ENCODE data around the gene ADH1C.
"Not testable (repeated sequence)": the region's sequence is repeated elsewhere in the genome, so short reads cannot be mapped to it uniquely, and the experiment has no call there.

ADH1C gene

DNA sequence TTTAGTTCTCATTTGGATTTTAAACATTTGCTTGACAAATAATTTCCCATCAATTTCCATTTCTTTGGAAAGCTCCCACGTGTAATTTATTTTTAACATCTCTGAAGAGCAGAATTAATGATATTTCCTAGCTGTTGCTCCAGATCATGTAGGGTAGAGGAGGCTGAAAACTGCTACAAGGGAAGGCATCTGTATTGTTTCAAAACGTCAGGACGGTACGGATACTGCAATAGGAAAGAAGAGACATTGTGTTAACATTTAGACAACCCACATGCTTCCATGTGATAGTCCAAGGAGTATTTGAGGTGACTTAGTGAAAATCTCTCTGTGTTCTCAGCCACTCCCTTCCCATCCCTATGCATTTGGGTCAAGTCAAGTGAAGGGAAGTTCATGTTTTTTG lies 16.0 kb downstream of the ADH1C start:
- Histone ChIP-seq H3K4me1 (ENCODE audit: control insufficient read depth in 5 of 5, insufficient read depth in 5 of 5, low read length in 5 of 5) (no peaks in the 10 kb centered on the region), H3K9ac (ENCODE audit: low read length in 5 of 5) (no peak overlapping the region), H3K9me3 (ENCODE audit: control insufficient read depth in 5 of 5, low read length in 5 of 5) (no peaks in the 10 kb centered on the region), H3K4me3 (ENCODE audit: low read depth in 1 of 5, low read length in 5 of 5) (no peak overlapping the region), H3K36me3 (ENCODE audit: control insufficient read depth in 5 of 5, insufficient read depth in 5 of 5, low read length in 5 of 5) (peaks cover 0 to 3% (median 0%) of the 10 kb centered on the region in 5 donors), H3K27me3 (ENCODE audit: control insufficient read depth in 5 of 5, insufficient read depth in 4 of 5, low read length in 5 of 5) (no peaks in the 10 kb centered on the region), H3K27ac (ENCODE audit: low read depth, low read length) (no peak overlapping the region)

DNA sequence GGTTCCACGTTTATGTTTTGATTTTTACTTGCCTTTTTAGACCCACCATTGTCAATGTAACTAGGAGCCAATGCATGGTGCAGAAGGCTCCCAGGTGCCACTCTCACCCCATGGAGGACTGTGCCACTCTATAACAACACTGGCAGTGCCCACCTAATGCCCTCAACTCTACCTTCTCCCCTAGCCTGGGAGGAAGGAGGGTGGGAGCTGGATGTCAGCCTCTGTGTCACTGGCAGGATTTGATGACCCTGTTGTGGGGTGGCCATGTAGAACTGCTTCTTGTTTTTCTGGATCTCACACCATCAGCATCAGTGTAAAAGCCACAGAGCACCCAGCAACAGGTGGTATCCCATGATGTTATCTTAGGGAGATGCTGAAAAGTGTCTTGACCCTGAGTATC lies 17.7 kb downstream of the ADH1C start:
- no peaks in the 10 kb centered on the region for H3K4me1 ChIP-seq (ENCODE audit: control insufficient read depth in 5 of 5, insufficient read depth in 5 of 5, low read length in 5 of 5)
- no peak overlapping the region for H3K27ac ChIP-seq (ENCODE audit: low read depth, low read length)
- peaks cover 0 to under 1% (median 0%) of the 10 kb centered on the region in 5 donors for H3K9me3 ChIP-seq (ENCODE audit: control insufficient read depth in 5 of 5, low read length in 5 of 5)
- H3K36me3 ChIP-seq (ENCODE audit: control insufficient read depth in 5 of 5, insufficient read depth in 5 of 5, low read length in 5 of 5) = peaks cover 0 to 3% (median 0%) of the 10 kb centered on the region in 5 donors
- H3K27me3 ChIP-seq (ENCODE audit: control insufficient read depth in 5 of 5, insufficient read depth in 4 of 5, low read length in 5 of 5) = no peaks in the 10 kb centered on the region
- no peak overlapping the region for H3K9ac ChIP-seq (ENCODE audit: low read length in 5 of 5)
- H3K4me3 ChIP-seq (ENCODE audit: low read depth in 1 of 5, low read length in 5 of 5) = no peak overlapping the region

DNA sequence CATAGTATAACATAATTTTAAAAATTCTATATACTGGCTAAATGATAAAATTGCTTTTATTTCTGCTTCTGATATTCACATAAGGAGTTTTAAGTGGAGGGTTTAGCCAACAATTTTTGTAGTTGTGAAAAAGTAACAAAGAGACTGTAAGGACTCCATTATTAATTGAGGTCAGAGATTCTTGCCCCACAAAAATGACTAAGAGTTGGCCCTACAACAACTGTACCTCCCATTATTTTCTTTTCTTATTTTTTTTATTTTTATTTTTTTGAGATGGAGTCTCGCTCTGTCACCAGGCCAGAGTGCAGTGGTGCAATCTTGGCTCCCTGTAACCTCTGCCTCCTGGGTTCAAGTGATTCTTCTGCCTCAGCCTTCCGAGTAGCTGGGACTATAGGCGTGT lies 21.9 kb downstream of the ADH1C start:
- H3K4me1 ChIP-seq (ENCODE audit: control insufficient read depth in 5 of 5, insufficient read depth in 5 of 5, low read length in 5 of 5) = peaks cover 0 to 3% (median 2%) of the 10 kb centered on the region in 5 donors
- no peak overlapping the region for H3K4me3 ChIP-seq (ENCODE audit: low read depth in 1 of 5, low read length in 5 of 5)
- H3K27ac ChIP-seq (ENCODE audit: low read depth, low read length) = no peak overlapping the region
- H3K27me3 ChIP-seq (ENCODE audit: control insufficient read depth in 5 of 5, insufficient read depth in 4 of 5, low read length in 5 of 5) = no peaks in the 10 kb centered on the region
- peaks cover 0 to 9% (median 4%) of the 10 kb centered on the region in 5 donors for H3K9me3 ChIP-seq (ENCODE audit: control insufficient read depth in 5 of 5, low read length in 5 of 5)
- H3K9ac ChIP-seq (ENCODE audit: low read length in 5 of 5) = no peak overlapping the region
- H3K36me3 ChIP-seq (ENCODE audit: control insufficient read depth in 5 of 5, insufficient read depth in 5 of 5, low read length in 5 of 5) = no peaks in the 10 kb centered on the region

DNA sequence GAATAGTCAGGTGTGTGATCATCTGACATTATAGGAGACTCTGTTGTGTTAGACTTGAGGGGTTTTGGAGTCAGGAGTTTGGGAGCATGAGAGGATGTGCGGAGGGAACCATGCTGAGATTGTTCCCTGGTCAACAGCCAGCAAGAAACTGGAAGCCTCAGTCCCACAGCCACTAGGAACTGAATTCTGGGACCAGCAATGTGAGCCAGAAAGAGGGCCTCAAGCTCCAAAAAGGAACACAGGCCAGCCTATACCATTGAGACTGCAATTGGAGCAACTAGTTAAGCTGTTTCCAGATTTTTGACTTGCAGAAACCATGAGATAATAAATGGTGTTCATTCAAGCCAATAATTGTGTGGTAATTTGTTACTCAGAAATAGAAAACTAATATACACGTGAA lies 22.7 kb downstream of the ADH1C start:
- Histone ChIP-seq H3K27ac (ENCODE audit: low read depth, low read length) (no peak overlapping the region), H3K4me3 (ENCODE audit: low read depth in 1 of 5, low read length in 5 of 5) (no peak overlapping the region), H3K36me3 (ENCODE audit: control insufficient read depth in 5 of 5, insufficient read depth in 5 of 5, low read length in 5 of 5) (no peaks in the 10 kb centered on the region), H3K4me1 (ENCODE audit: control insufficient read depth in 5 of 5, insufficient read depth in 5 of 5, low read length in 5 of 5) (peaks cover 0 to 10% (median 4%) of the 10 kb centered on the region in 5 donors), H3K9me3 (ENCODE audit: control insufficient read depth in 5 of 5, low read length in 5 of 5) (peaks cover 0 to 9% (median 4%) of the 10 kb centered on the region in 5 donors), H3K27me3 (ENCODE audit: control insufficient read depth in 5 of 5, insufficient read depth in 4 of 5, low read length in 5 of 5) (no peaks in the 10 kb centered on the region), H3K9ac (ENCODE audit: low read length in 5 of 5) (no peak overlapping the region)

DNA sequence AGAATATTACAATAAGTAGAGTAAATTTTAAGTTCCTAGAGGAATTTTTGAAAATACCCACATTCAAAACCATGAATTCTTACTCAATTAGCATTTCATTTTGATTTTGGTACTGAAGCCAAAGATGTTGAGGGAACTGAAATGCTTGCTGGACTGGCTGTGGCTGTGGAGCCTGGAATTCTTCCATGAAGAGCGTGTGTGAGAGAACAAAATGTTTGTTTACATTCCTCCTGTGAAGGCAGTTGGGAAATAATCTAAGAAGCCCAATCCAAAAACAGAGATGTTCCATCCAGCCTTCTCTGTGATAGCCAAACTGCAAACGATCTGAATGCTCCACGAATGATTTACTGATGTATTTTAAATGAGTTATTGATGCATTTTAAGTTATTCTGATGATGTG lies 27.6 kb downstream of the ADH1C start:
- Histone ChIP-seq H3K9ac (ENCODE audit: low read length in 5 of 5) (peak overlapping the region in 1 of 5 donors; percentile 24), H3K27ac (ENCODE audit: low read depth, low read length) (peak overlapping the region; percentile 94), H3K4me3 (ENCODE audit: low read depth in 1 of 5, low read length in 5 of 5) (no peak overlapping the region), H3K9me3 (ENCODE audit: control insufficient read depth in 5 of 5, low read length in 5 of 5) (peaks cover 0 to 9% (median 4%) of the 10 kb centered on the region in 5 donors), H3K4me1 (ENCODE audit: control insufficient read depth in 5 of 5, insufficient read depth in 5 of 5, low read length in 5 of 5) (peaks cover 0 to 44% (median 30%) of the 10 kb centered on the region in 5 donors), H3K36me3 (ENCODE audit: control insufficient read depth in 5 of 5, insufficient read depth in 5 of 5, low read length in 5 of 5) (no peaks in the 10 kb centered on the region), H3K27me3 (ENCODE audit: control insufficient read depth in 5 of 5, insufficient read depth in 4 of 5, low read length in 5 of 5) (no peaks in the 10 kb centered on the region)

DNA sequence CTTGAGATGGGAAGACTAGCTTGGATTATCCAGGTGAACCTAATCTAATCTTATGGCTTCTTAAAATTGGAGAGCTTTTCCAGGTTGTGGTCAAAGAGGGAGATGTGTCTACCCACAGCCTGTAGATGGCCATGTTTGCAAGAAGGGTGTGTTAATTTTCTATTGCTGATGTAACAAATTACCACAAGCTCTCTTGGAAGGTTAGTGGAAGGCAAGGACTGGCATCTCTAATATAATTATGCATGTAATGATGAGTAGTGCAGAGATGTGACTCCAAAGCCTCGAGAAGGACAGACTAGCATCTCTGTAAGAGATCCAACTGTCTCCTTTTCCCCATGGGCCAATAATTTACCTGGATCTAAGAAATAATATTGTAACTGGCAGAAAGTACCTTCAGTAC lies 28.2 kb downstream of the ADH1C start:
- Histone ChIP-seq H3K36me3 (ENCODE audit: control insufficient read depth in 5 of 5, insufficient read depth in 5 of 5, low read length in 5 of 5) (peaks cover 0 to under 1% (median 0%) of the 10 kb centered on the region in 5 donors), H3K27ac (ENCODE audit: low read depth, low read length) (peak overlapping the region; percentile 94), H3K27me3 (ENCODE audit: control insufficient read depth in 5 of 5, insufficient read depth in 4 of 5, low read length in 5 of 5) (no peaks in the 10 kb centered on the region), H3K9me3 (ENCODE audit: control insufficient read depth in 5 of 5, low read length in 5 of 5) (peaks cover 0 to 9% (median 0%) of the 10 kb centered on the region in 5 donors), H3K4me1 (ENCODE audit: control insufficient read depth in 5 of 5, insufficient read depth in 5 of 5, low read length in 5 of 5) (peaks cover 0 to 47% (median 30%) of the 10 kb centered on the region in 5 donors), H3K9ac (ENCODE audit: low read length in 5 of 5) (no peak overlapping the region), H3K4me3 (ENCODE audit: low read depth in 1 of 5, low read length in 5 of 5) (no peak overlapping the region)

GRCh38 chr4:99323756-99324155 lies 28.8 kb downstream of the ADH1C start:
- Histone ChIP-seq H3K36me3 (ENCODE audit: control insufficient read depth in 5 of 5, insufficient read depth in 5 of 5, low read length in 5 of 5) (peaks cover 0 to 7% (median 0%) of the 10 kb centered on the region in 5 donors), H3K9ac (ENCODE audit: low read length in 5 of 5) (no peak overlapping the region), H3K27ac (ENCODE audit: low read depth, low read length) (peak overlapping the region; percentile 94), H3K4me3 (ENCODE audit: low read depth in 1 of 5, low read length in 5 of 5) (no peak overlapping the region), H3K9me3 (ENCODE audit: control insufficient read depth in 5 of 5, low read length in 5 of 5) (peaks cover 0 to 9% (median 0%) of the 10 kb centered on the region in 5 donors), H3K27me3 (ENCODE audit: control insufficient read depth in 5 of 5, insufficient read depth in 4 of 5, low read length in 5 of 5) (no peaks in the 10 kb centered on the region), H3K4me1 (ENCODE audit: control insufficient read depth in 5 of 5, insufficient read depth in 5 of 5, low read length in 5 of 5) (peaks cover 0 to 51% (median 30%) of the 10 kb centered on the region in 5 donors)

- peak within 1 kb of the TSS; percentile 94 for H3K27ac ChIP-seq (ENCODE audit: low read depth, low read length)
Observed at GRCh38 chr4:99321241-99322191, 31.0 kb downstream of the ADH1C start, which contains the start of gene ADH1B. ADH1B (minus strand) TSS chr4:99321401; CDS start chr4:99321331, 70 bp downstream.

DNA sequence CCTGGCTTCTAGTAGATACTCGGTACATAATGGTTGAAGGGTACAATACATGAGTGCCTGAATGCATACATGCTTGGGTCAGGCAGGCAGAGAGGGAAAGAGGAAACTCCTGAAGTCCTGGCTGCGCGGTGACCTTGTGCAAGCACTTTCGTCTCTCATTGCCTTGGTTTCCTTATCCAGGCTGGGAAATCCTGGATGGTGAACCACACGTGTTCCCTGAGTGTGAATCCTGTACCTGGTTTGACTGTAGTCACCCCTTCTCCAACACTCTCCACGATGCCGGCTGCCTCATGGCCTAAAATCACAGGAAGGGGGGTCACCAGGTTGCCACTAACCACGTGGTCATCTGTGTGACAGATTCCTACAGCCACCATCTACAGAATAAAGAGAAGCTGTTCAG lies 34.7 kb downstream of the ADH1C start:
- Histone ChIP-seq H3K4me1 (ENCODE audit: control insufficient read depth in 5 of 5, insufficient read depth in 5 of 5, low read length in 5 of 5) (peaks cover 0 to 74% (median 37%) of the 10 kb centered on the region in 5 donors), H3K9ac (ENCODE audit: low read length in 5 of 5) (peak overlapping the region in 2 of 5 donors; percentile 27 to 91), H3K27ac (ENCODE audit: low read depth, low read length) (peak overlapping the region; percentile 94), H3K4me3 (ENCODE audit: low read depth in 1 of 5, low read length in 5 of 5) (peak overlapping the region; percentile 44 to 69 (median 61)), H3K36me3 (ENCODE audit: control insufficient read depth in 5 of 5, insufficient read depth in 5 of 5, low read length in 5 of 5) (peaks cover 11 to 43% (median 27%) of the 10 kb centered on the region in 5 donors)
- H3K9me3 ChIP-seq (ENCODE audit: control insufficient read depth in 5 of 5, low read length in 5 of 5); H3K27me3 ChIP-seq (ENCODE audit: control insufficient read depth in 5 of 5, insufficient read depth in 4 of 5, low read length in 5 of 5): not testable (repeated sequence)

More at GRCh38 chr4:99321241-99322191, 31.0 kb downstream of the ADH1C start, which contains the start of gene ADH1B:
- Histone ChIP-seq H3K36me3 (ENCODE audit: control insufficient read depth in 5 of 5, insufficient read depth in 5 of 5, low read length in 5 of 5) (peaks cover 7 to 21% (median 10%) of the 10 kb centered on the region in 5 donors), H3K4me3 (ENCODE audit: low read depth in 1 of 5, low read length in 5 of 5) (peak within 1 kb of the TSS; percentile 63 to 88 (median 69)), H3K9me3 (ENCODE audit: control insufficient read depth in 5 of 5, low read length in 5 of 5) (no peaks in the 10 kb centered on the region), H3K27me3 (ENCODE audit: control insufficient read depth in 5 of 5, insufficient read depth in 4 of 5, low read length in 5 of 5) (no peaks in the 10 kb centered on the region), H3K9ac (ENCODE audit: low read length in 5 of 5) (peak within 1 kb of the TSS; percentile 10 to 91 (median 64)), H3K4me1 (ENCODE audit: control insufficient read depth in 5 of 5, insufficient read depth in 5 of 5, low read length in 5 of 5) (peaks cover 0 to 71% (median 41%) of the 10 kb centered on the region in 5 donors)

GRCh38 chr4:99317354-99317753 lies 35.2 kb downstream of the ADH1C start:
- no peaks in the 10 kb centered on the region for H3K27me3 ChIP-seq (ENCODE audit: control insufficient read depth in 5 of 5, insufficient read depth in 4 of 5, low read length in 5 of 5)
- H3K4me3 ChIP-seq (ENCODE audit: low read depth in 1 of 5, low read length in 5 of 5) = peak overlapping the region; percentile 44 to 69 (median 61)
- peak overlapping the region; percentile 94 for H3K27ac ChIP-seq (ENCODE audit: low read depth, low read length)
- no peaks in the 10 kb centered on the region for H3K9me3 ChIP-seq (ENCODE audit: control insufficient read depth in 5 of 5, low read length in 5 of 5)
- peaks cover 0 to 71% (median 41%) of the 10 kb centered on the region in 5 donors for H3K4me1 ChIP-seq (ENCODE audit: control insufficient read depth in 5 of 5, insufficient read depth in 5 of 5, low read length in 5 of 5)
- H3K9ac ChIP-seq (ENCODE audit: low read length in 5 of 5) = peak overlapping the region in 2 of 5 donors; percentile 52 to 70
- H3K36me3 ChIP-seq (ENCODE audit: control insufficient read depth in 5 of 5, insufficient read depth in 5 of 5, low read length in 5 of 5) = peaks cover 11 to 48% (median 29%) of the 10 kb centered on the region in 5 donors

Data from subcutaneous abdominal adipose tissue (tissue), 5 donors.